ENCODE data around the gene PBX2. TPM values are rescaled to one million over a fixed set of nuclear protein-coding genes. Genes with fewer than 3 reads are reported as not detected.
"Not testable (repeated sequence)": the region's sequence is repeated elsewhere in the genome, so short reads cannot be mapped to it uniquely, and the experiment has no call there.

Gene PBX2
- total RNA-seq, 1 donor from 2014 or later = 51.5 TPM

GRCh38 chr6:32203426-32204267 lies 13.6 kb upstream of the PBX2 start:
- DNase-seq (ENCODE audit: low spot score) = no peak

DNA sequence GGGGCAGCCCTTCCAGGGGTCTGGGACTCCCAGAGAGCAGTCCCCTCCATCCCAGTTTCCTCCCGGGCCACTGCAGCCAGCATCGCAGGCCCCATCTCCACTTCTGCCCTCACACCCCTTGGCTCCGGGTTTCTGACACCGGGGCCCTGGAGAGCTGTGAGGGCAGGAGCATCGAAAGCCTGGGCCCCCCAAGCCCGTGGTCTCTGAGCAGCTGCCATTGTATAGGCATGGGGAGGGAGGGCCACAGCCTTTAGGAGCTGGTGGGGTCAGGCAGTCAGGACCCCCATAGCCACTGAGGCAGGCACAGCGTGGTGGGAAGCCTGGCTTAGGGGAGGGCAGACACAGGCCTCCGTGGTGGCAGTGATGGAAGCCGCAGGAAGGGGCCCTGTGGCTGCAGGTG lies 12.2 kb upstream of the PBX2 start:
- no peak for DNase-seq (ENCODE audit: low spot score)

- DNase-seq (ENCODE audit: low spot score) = no peak
Measured at GRCh38 chr6:32200711-32201475, 10.9 kb upstream of the PBX2 start.

DNA sequence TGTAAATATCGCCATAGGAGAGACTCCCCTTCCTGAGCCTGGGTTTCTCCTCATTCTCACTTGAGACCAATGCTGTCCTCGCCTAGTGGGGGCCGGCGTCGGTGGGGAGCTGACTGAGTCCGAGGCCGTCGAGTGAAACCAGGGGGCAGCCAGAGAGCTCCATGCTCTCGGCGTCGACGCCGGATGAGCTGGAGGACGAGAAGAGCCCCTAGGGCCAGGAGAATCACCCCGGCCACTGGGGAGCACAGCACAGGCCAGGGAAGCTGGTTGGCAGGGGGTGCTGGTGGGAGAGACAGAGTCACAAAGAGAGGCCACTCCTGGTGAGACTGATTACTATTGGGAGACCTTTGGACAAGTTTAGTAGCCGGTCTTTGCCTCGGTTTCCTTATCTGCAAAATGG lies 8.9 kb upstream of the PBX2 start:
- DNase-seq (ENCODE audit: low spot score) = no peak

- no peak for DNase-seq (ENCODE audit: low spot score)
Measured at GRCh38 chr6:32198345-32198696, 8.3 kb upstream of the PBX2 start.

GRCh38 chr6:32196682-32197616 lies 6.9 kb upstream of the PBX2 start:
- peak; percentile 87 for DNase-seq (ENCODE audit: low spot score)

DNA sequence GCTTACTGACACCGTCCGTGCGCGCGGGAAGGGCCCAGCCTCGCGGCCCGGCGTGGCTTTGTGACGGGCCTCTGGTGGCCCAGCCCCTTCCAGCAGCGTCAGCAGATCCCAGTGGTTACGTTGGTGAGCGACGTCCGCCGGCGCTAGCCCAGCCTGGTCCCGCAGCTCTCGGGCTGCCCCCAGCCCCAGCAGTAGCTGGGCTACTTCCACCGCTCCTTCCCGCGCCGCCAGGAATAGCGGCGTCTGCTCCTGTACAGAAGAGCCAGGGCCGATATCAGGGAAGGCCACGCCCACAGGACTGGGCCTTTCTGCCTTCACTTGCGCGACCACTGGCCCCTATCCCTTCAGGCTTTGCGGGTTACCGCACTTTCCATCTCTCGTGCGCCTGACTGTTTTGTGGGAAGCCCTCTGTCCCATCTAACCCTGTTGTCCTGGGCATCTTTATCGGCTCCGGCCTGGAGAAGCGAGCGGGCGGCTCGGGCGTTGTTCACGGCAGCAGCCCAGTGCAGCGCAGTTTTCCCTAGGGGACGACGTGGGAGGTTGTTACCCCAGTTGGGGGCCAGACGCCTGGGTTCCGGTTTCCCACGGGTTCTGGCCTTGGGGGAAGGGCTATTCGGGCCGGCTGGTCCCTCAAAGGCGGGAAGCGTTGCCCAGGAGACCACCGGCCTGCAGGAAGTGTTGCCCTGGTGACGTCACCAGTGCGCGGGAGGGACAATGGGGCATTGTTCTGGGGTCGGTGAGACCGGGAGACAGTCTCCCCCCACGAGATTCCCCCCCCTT lies 6.1 kb upstream of the PBX2 start:
- DNase-seq (ENCODE audit: low spot score) = peak; percentile 96

GRCh38 chr6:32195652-32195901 lies 5.6 kb upstream of the PBX2 start:
- peak; percentile 100 for DNase-seq (ENCODE audit: low spot score)

- DNase-seq (ENCODE audit: low spot score) = no peak
Measured at GRCh38 chr6:32194825-32195651, 5.0 kb upstream of the PBX2 start.

DNA sequence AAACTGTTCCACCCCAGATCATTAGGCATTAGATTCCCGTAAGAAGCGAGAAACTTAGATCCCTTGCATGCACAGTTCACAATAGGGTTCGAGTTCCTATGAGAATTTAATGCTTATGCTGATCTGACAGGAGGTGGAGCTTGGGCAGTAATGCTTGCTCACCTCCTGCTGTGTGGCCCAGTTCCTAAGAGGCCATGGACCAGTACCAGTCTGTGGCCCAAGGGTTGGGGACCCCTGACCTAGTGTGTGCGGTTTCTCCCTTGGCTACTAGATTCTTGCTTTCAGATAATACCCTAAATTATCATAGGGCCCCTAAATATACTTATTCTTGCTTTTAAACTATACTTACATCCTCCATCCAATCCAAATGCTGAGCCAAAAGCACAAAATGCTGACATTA lies 4.4 kb upstream of the PBX2 start:
- no peak for DNase-seq (ENCODE audit: low spot score)

- DNase-seq (ENCODE audit: low spot score) = not testable (repeated sequence)
Measured at GRCh38 chr6:32193096-32193495, 3.1 kb upstream of the PBX2 start.

DNA sequence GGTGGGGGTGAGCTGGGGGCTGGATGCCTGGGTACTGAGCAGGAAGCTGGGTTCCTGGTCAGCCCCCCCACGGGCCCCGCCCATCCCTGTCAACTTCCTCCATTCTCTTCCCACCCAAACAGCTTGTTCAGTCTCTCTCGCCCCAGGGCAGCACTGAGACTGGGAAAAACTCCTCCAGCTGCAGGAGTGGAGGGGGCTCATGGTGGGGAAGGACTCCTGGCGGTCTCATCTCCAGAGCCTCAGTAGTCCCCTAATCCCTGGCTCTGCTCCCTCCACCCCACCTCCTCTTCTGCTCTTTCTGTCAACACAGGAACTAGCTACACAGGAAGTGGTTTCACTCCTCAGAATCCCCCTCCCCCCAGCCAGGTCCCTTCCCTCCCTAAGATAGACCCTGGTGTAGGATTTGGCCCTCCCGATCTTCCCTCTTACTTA lies 2.6 kb upstream of the PBX2 start, which contains the start of gene GPSM3:
TSS of gene GPSM3 (minus strand) at position 36 of the 432 bp plus-strand sequence. CDS start 130 bp downstream, outside the sequence.
- DNase-seq (ENCODE audit: low spot score) = no peak

GRCh38 chr6:32191696-32192607 lies 1.9 kb upstream of the PBX2 start:
- DNase-seq (ENCODE audit: low spot score) = no peak

GRCh38 chr6:32190911-32191677 lies 1.1 kb upstream of the PBX2 start:
- DNase-seq (ENCODE audit: low spot score) = no peak

DNA sequence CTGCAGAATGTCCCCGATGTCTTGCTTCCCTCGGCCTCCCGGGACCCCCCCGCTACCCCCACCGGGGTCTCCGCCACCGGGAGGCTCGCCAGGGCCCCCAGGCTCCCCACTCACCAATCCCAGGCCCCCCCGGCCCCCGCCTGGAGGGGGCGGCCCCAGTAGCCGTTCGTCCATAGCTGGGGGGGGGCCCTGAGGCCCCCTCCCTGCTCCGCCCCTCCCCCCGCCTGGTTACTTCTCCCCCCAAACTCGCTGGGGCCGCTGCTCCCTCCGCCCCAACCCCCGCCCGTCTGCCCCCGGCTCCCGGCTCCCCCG lies 304 bp downstream of the PBX2 start:
- no peak for DNase-seq (ENCODE audit: low spot score)

DNA sequence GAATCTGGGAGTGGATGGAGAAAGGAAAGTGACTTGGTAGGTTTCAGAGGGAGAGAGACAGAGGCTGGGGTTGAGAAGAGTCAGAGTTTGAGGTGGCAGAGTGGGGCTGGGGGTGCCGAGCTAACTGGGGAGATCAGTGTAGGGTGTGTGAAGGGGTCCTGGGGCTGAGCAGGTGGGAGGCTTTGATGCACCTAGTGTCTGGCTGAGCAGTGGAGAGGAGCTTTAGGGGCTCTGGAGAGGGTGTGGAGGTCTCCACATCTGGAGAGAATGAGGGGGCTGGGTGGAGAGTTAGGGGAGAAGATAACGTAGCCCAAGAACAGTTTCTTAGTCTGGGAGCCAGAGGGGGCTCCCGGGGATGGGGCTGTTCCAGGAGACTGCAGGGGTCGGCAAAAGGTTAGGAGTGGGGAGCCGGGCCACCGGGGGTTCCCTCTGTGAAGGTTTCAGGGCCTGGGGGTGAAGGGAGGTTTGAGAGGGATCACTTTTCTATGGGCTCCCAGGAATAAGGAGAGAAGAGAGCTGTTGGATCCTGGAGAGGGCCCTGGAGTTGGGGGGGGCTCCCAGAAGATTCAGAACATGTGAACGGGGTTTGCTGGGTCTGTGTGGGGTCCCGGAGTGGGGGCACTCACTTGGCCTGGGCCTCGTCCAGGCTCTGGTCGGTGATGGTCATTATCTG lies 797 bp downstream of the PBX2 start:
- DNase-seq (ENCODE audit: low spot score) = no peak

- no peak for DNase-seq (ENCODE audit: low spot score)
Measured at GRCh38 chr6:32188381-32189068, 1.5 kb downstream of the PBX2 start.

Measured in mesenteric fat pad (tissue), 1 donor.